Activated gamma-delta T cell treated with anti-CD3 and anti-CD28 coated beads, Interleukin-2, amount 50 U/mL, for 16 hours (primary cell): ENCODE measurements around the gene ZNHIT1.
"Not testable (repeated sequence)": the region's sequence is repeated elsewhere in the genome, so short reads cannot be mapped to it uniquely, and the experiment has no call there.

Source experiments
- DNase-seq: peaks from one replicate; pipeline ENCODE4 v3.0.0-alpha.2; 2020; ENCODE audit warnings: low read depth

The ZNHIT1 gene

DNA sequence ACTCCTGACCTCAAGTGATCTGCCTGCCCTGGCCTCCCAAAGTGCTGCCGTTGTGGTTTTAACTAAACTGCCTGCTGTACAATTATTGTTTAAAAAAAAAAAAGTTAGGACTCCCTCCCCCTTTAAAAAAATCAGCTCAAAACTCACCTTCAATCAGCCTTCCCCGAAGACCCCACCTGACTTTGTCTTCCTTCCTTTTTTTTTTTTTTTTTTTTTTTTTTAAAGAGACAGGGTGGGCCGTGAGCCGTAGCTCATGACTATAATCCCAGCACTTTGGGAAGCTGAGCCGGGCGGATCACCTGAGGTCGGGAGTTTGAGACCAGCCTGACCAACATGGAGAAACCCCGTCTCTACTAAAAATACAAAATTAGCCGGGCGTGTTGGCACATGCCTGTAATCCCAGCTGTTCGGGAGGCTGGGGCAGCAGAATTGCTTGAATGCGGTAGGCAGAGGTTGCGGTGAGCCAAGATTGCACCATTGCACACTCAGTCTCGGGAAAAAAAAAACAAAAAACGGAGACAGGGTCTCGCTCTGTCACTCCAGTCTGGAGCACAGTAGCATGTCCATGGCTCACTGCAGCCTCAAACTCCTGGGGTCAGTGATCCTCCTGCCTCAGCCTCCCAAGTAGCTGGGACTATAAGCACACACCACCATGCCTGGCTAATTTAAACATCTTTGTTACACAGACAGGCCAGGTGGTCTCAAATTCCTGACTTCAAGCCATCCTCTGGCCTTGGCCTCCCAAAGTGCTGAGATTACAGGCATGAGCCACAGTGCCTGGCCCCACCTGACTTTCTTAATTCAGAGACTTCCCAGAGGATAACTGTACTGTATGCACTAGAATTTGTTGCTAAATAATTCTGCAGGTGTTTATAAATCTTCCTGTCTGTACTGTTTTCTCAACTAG lies 23.7 kb downstream of the ZNHIT1 start:
- no peak for DNase-seq

DNA sequence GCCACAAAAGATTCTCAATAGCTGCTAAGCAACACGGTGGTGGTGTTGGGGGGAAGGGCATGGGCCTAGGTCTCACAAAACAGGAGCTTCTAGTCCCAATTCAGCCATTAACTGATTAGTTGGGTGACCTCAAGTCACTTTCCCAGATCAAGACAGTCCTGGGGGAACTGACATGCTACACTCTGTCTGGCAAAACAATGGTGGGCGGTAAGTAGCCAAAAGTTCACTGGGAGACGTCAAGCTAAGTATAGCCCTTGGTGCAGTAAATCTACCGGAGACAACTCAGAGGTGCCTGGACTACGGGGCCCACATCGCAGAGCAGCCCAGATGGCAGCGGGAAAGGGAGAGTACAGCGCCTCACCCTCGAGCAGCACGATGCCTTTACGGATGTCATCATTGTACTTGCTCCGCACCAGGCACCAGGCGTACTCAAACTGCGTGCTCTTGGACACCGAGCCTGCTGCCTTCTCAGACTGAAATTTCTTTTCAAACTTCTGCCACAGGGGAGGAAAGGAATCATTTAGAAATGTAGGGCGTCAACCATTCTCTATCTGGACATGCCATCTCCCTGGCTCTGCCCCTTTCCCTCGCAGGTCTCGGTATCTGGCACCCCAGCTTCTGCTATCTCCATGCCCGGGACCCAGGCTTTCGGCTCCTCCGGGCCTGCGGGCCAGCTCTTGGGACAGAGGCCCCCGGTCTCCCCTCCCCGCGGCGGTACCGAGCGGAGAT lies 25.8 kb downstream of the ZNHIT1 start:
- DNase-seq, result no peak

DNA sequence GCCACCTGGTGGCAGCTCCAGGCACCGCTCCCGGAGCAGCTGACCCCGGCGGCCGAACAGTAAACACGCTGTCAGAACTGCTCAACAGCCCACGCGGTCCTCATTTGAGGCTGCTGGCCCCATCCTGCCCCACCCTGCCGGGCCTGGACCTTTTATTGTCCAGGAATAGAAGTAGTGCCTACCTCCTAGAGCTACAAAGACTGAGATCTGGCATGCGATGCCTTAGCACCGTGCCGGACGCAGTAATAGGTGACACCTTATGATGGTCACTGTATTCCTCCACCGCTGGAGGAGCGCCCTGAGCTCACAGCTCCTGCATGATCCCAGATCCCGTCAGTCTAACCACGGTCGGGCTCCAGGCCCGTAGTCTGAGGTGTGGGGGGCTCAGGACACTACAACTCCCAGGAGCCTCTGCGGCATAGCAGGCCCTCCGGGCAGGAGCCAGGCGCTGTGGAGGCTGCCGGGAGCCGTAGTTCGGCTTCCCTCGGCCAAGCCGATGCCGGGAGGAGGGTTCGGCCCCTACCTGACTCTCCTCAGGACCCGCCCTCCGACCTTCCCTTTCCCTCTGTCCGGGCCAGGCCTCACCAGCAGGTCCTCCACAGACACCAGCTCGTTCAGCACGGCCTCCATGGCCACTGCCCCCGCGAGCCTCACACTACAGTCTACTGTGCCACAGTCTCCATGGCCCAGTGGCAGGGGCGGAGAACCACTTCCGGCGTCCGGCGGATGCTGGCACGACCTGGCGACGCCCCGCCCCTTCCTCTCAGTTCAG lies 26.6 kb downstream of the ZNHIT1 start, which contains the start of gene FIS1:
FIS1 (minus strand) TSS at position 707 of the 772 bp plus-strand sequence; CDS start at position 630, 77 bp downstream.
- DNase-seq, result peak; percentile 89

GRCh38 chr7:101245147-101245668 lies 27.2 kb downstream of the ZNHIT1 start:
- DNase-seq, result no peak

- no peak for DNase-seq
Observed at GRCh38 chr7:101248276-101248675, 30.3 kb downstream of the ZNHIT1 start.

- no peak for DNase-seq
Observed at GRCh38 chr7:101250324-101250723, 32.4 kb downstream of the ZNHIT1 start.

GRCh38 chr7:101251871-101252659 lies 34.1 kb downstream of the ZNHIT1 start:
- DNase-seq, result peak; percentile 99

DNA sequence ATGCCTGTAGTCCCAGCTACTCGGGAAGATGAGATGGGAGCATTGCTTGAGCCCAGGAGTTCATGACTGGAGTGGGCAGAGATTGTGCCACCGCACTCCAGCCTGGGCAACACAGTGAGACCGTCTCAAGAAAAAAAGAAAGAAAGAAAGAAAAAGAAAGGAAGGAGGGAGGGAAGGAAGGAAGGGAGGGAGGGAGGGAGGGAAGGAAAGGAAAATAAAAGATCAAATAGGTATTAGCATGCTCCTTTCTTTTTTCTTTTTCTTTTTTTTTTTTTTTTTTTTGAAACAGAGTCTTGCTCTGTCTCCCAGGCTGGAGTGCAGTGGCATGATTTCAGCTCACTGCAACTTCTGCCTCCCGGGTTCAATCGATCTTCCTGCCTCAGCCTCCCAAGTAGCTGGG lies 35.2 kb downstream of the ZNHIT1 start:
- not testable (repeated sequence) for DNase-seq

DNA sequence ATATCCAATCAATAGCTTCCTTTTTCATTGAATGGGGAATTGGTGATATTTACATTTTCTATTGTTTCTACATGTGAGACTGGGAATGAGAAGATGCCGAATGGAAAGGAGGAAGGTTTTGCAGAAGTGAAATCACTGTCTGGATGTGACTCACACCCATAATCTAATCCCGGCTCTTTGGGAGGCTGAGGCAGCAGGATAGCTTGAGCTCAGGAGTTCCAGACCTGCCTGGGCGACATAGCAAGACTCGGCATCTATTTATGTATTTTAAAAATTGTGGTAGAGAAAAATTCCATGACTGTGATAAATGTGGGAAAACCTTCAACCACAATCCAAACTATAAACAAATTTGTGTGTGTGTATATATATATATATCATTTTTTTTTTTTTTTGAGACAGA lies 37.8 kb downstream of the ZNHIT1 start:
- no peak for DNase-seq

DNA sequence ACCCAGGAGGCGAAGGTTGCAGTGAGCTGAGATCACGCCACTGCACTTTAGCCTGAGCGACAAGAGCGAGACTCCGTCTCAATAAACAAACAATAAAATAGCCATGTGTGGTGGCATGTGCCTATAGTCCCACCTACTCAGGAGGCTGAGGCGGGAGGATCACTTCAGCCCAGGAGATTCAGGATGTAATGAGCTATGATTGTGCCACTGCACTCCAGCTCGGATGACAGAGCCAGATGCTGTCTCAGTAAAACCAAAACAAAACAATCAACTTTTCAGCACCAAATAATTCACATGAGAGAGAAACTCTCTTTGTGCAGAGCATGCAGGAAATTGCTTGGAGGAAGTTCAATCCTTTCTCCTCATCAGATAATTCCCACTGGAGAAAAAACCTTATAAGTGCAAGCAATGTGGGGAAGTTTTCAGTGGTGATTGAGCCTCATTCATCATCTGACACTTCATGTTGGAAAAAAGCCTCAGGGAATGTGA lies 40.3 kb downstream of the ZNHIT1 start:
- DNase-seq, result no peak

- not testable (repeated sequence) for DNase-seq
Observed at GRCh38 chr7:101264102-101264706, 46.2 kb downstream of the ZNHIT1 start.

DNA sequence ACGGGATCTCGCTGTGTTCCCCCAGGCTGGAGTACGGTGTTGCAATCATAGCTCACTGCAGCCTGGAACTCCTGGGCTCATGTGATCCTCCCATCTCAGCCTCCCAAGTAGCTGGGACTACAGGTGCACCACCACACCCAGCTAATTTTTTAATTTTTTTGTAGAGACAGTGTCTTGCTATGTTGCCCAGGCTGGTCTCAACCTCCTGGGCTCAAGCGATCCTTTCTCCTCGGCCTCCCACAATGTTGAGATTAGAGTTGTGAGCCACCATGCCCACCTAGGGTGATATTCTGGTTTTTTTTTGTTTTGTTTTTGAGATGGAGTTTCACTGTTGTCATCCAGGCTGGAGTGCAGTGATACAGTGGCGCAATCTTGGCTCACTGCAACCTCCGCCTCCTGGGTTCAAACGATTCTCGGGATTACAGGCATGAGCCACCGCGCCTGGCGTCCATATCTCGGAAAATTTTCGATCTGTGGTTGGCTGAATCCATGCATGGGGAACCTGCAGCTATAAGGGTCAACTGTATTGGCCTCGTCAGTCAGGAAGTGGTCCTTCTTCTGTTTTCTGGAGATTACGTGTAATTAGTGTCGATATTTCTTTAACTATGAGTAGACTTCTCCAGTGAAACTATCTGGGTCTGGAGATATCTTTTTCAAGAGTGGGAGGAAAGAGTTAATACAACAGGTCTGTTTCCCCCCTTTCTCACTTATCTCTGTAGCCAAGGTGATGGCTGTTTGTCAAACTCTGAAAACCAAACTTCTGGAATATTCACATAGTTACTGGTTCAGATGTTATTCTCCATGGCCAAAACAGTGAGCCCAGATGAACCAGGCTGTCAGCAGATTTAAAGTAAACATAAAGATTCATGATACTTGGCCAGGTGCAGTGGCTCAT lies 47.9 kb downstream of the ZNHIT1 start:
- no peak for DNase-seq

DNA sequence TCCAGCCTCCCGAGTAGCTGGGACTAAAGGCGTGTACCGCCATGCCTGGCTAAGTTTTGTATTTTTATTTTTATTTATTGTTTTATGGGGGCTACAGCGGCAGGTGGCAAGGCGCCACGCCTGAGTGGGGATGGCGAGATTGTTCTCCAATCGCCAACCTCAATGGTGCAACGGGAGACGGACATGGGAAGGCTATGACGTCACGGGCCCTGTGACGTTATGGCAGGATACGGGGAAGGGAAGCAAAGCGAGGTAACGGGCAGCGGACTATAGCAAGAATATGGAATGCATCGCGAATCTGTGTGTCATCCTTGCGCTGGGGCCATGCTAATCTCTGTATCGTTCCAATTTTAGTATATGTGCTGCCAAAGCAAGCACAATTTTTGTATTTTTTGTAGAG lies 51.7 kb downstream of the ZNHIT1 start:
- no peak for DNase-seq

DNA sequence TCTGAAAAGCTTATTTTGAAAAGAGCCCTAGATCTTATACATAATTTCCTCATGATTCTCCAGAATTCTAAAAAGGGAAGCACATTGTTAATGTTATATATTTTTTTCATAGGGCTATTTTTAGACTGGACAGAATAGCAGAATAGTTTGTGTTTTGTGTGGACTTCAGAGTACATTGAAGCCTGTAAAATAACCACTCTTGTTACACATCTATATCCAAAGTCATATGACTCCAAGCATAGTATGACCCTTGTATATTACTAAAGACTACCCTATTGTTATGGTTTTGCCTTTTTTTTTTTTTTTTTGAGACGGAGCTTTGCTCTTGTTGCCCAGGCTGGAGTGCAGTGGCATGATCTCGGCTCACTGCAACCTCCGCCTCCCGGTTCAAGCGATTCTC lies 53.1 kb downstream of the ZNHIT1 start:
- DNase-seq, result no peak

DNA sequence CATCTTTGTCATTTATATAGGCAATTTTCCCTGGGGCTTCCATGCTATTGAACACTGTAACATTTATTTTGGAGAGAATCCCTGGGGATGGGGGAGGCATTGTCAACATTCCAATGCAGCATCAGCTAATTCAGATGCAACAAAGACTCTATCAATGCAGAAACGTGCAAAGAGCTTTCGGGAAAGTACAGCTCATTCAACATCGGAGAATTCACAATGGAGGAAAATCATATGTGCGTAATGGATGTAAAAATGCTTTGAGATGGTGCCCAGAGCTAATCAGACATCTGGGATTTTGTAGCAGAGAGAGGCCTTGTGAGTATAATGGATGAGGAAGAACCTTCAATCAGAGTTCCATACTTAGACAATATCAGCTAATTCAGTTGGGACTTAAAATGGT lies 55.2 kb downstream of the ZNHIT1 start:
- DNase-seq, result no peak
